GM12892 (cell line): ENCODE results near the gene RRM2. TPM values are rescaled to one million over a fixed set of nuclear protein-coding genes. Genes with fewer than 3 reads are reported as not detected.

Experiments
- DNase-seq: peaks from one replicate; pipeline ENCODE4 v3.0.0; 2011; ENCODE audit not compliant: insufficient read length
- FAIRE-seq: peaks from 2 replicates; lab custom pipeline; 2011; peaks lifted over from hg19 to GRCh38; lab: Jason Lieb, UNC
- POLR2A ChIP-seq: IDR thresholded peaks from 2 replicates; pipeline ENCODE4 v1.6.1; 2011; ENCODE audit warnings: low read depth, low read length, control low read depth
- POLR2AphosphoS5 ChIP-seq: IDR thresholded peaks from 2 replicates; pipeline ENCODE4 v1.6.1; 2011; ENCODE audit warnings: low read depth, low read length, control low read depth
- TAF1 ChIP-seq: IDR thresholded peaks from 2 replicates; pipeline ENCODE4 v1.6.1; 2011; ENCODE audit warnings: low read depth, mild to moderate bottlenecking, control low read depth, low read length, borderline replicate concordance
- polyA plus RNA-seq: library from polyadenylated mRNA; unstranded; fragments of >200 nt; gene quantifications from one replicate; pipeline ENCODE4 v1.2.1, GENCODE V29; 2012; ENCODE audit warnings: missing spikeins, inconsistent platforms; ENCODE audit not compliant: missing spikeins

Gene RRM2
- polyA plus RNA-seq, result 122 TPM

DNA sequence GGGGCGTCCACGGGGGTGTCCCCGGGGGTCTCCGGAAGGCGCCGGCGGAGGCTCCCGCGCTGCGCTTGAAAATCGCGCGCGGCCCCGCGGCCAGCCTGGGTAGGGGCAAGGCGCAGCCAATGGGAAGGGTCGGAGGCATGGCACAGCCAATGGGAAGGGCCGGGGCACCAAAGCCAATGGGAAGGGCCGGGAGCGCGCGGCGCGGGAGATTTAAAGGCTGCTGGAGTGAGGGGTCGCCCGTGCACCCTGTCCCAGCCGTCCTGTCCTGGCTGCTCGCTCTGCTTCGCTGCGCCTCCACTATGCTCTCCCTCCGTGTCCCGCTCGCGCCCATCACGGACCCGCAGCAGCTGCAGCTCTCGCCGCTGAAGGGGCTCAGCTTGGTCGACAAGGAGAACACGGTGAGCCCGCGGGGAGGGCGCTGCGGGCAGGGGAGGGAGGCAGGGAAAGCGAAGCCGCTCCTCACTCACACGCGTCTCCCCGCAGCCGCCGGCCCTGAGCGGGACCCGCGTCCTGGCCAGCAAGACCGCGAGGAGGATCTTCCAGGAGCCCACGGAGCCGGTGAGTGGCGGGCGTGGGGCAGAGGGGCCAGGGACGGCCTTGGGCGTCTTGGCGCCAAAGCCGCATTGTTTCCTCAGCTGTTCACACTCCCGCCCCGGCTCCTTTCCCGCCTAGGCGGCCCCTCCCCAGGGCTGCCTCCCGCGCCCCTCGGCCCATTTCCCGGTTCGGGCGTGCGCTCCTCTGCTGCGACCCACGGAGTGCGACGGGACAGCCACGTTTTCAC lies at the start of gene RRM2:
Gene RRM2, plus strand, starts transcription at position 240 of the 781 bp plus-strand sequence. Its CDS starts 60 bp downstream, at position 300.
- DNase-seq (peak; percentile 92), FAIRE-seq (peak; percentile 30)
- TF ChIP-seq POLR2AphosphoS5, result peak; percentile 95
- peak; percentile 98 for TF ChIP-seq POLR2A
- peak; percentile 74 for TF ChIP-seq TAF1

DNA sequence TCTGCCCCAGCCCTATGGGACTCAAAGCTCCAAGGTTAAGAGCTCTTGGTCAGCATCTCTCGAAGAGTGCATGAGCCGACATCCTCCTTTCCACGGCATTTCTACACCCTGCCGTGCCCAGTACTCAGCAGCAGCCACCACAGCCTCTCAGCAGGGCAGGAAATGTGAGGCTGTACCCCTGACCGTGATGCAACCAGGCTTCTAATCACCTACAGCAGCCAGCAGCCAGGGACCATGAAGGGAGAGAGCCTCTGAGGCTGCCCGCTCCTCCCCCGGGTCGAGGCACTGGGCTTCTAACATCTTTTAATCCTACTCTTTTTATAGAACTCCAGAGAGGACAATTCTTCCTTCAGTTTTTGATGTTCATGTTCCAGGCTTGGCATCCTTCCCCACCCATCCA lies 48.8 kb upstream of the RRM2 start:
- FAIRE-seq, result peak; percentile 48
- DNase-seq, result no peak
- TF ChIP-seq POLR2A (no peak), POLR2AphosphoS5 (no peak), TAF1 (no peak)

- DNase-seq, result no peak
- TF ChIP-seq POLR2A (no peak), POLR2AphosphoS5 (no peak), TAF1 (no peak)
- FAIRE-seq, result no peak
These were observed 47.4 kb upstream of the RRM2 start for GRCh38 chr2:10075101-10075500.

DNA sequence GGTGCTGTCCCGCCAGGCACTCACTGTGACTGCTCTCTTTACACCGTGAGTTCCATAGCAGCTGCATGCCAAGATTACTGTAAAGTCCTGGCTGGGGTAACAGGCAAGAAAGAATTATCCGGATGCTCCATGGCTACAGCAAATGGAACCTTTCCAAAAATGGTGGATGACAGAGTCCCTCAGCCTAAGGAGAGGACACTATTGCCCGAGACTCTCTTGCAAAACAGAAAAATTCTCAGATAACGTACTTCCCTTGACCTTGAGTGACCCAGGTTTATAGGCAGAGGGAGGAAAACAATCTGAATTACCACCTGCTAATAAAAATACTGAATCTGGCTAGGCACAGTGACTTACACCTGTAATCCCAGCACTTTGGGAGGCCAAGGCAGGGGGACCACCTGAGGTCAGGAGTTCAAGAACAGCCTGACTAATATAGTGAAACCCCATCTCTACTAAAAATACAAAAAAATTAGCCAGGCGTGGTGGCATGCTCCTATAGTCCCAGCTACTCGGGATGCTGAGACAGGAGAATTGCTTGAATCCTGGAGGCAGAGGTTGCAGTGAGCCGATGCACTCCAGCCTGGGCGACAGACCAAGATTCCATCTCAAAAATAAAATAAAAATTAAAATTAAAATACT lies 46.8 kb upstream of the RRM2 start:
- DNase-seq (no peak), FAIRE-seq (peak; percentile 80)
- no peak for TF ChIP-seq POLR2AphosphoS5
- TF ChIP-seq POLR2A, result no peak
- no peak for TF ChIP-seq TAF1

GRCh38 chr2:10076511-10076910 lies 46.0 kb upstream of the RRM2 start:
- FAIRE-seq (no peak), DNase-seq (no peak)
- TF ChIP-seq POLR2AphosphoS5 (no peak), POLR2A (no peak), TAF1 (no peak)

DNA sequence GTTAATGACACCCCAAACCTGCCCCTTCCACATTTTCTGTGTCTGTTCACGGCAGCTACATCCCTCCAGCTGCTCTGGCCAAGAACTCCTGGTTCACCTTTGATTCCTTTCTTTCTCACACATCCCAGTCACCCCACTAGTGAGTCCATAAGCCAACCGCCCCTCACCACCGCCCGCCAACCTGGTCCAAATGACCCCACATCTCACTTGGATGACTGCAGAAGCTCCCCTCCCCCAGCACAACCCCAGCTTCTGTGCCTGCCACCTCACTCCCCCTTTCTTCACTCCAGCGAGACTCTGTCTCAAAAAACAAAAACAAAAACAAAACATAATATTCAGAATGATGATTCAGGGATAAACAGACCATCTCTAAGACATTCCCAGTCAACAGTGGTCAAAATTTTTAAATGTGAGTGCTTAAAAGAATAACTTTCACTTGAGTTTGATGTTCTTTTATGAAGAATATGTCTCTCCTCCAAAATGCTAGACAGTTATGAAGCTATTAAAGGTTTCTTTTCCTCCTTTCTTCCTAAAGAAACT lies 45.5 kb upstream of the RRM2 start:
- FAIRE-seq, result no peak
- no peak for TF ChIP-seq POLR2AphosphoS5
- no peak for TF ChIP-seq TAF1
- no peak for TF ChIP-seq POLR2A

DNA sequence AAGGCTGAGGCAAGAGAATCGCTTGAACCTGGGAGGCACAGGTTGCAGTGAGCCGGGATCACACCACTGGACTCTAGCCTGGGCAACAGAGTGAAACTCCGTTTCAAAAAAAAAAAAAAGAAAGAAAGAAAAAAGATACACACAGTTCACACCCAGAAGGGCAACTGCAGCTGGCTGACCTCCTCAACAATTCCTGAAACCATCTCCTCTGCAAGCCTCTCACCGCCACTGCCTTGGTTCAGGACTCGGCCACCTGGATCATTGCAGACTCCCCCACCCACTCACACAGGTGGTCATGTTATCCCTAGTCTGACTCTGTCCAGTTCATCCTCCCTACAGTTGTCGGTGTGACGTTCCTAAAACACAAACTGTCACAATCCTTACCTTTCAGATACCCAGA lies 44.5 kb upstream of the RRM2 start:
- FAIRE-seq, result no peak
- TF ChIP-seq POLR2A, result no peak
- TF ChIP-seq TAF1, result no peak
- TF ChIP-seq POLR2AphosphoS5, result no peak

More for the DNA sequence above, 45.5 kb upstream of the RRM2 start:
- DNase-seq, result no peak

DNA sequence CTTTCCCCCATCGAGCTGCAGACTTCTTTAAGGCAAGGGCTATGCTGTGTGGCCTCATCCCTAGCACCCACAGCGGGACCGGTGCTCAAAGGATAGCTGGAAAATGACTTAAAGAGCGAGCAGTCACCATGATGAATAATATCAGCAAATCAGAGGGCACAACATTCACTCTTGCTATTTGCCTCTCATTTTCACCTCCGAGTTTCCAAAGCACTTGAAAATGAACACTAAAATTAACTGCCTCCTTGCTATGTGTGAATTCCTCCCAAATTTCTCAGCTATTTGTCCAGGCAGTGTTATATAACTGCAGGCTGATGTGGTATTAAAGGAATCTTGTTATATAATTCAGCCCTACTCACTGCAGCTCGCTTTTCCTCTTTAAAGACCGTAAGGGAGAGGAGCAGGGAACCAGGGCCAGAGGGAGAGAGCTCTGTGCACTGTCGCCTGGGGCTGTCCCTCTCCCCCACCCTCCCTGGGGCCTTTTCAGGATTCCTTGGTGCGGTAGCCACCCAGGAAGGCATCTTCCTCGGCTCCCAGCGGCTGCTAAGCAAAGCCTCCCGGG lies 43.8 kb upstream of the RRM2 start:
- DNase-seq (no peak), FAIRE-seq (no peak)

More for the DNA sequence above, 44.5 kb upstream of the RRM2 start:
- no peak for DNase-seq

DNA sequence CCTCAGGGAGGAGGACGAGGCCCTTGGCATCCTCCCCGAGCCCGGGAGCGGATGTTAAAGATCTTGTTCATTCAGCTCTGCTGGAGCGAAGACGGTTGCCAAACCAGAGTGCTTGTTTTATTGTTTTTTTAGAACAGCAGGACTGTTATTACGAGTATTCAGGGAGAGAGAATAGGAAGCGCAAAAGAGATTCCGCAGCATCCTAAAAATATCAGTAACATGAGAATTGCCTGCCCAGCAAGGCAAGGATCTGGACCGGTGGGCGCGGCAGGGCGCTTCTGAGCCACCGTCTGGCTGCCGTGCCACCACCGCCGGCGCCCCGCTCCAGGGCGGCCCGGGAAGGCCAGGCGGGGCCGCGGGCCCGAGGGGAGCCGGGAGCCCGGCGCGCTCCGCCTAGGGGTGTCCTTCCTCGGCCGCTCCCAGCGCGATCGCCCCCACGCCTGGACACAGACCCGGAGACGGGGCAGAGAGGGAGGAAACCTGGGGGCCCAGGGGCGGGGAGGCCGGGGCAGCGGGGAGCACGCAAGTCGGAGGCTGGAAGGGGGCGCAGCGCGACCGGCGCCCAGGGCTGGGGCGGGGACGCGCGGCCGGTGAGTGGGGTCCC lies 43.2 kb upstream of the RRM2 start:
- FAIRE-seq (peak; percentile 70), DNase-seq (no peak)
- TF ChIP-seq TAF1 (no peak), POLR2A (no peak), POLR2AphosphoS5 (no peak)

More for the DNA sequence above, 43.8 kb upstream of the RRM2 start:
- no peak for TF ChIP-seq POLR2AphosphoS5
- no peak for TF ChIP-seq POLR2A
- no peak for TF ChIP-seq TAF1

DNA sequence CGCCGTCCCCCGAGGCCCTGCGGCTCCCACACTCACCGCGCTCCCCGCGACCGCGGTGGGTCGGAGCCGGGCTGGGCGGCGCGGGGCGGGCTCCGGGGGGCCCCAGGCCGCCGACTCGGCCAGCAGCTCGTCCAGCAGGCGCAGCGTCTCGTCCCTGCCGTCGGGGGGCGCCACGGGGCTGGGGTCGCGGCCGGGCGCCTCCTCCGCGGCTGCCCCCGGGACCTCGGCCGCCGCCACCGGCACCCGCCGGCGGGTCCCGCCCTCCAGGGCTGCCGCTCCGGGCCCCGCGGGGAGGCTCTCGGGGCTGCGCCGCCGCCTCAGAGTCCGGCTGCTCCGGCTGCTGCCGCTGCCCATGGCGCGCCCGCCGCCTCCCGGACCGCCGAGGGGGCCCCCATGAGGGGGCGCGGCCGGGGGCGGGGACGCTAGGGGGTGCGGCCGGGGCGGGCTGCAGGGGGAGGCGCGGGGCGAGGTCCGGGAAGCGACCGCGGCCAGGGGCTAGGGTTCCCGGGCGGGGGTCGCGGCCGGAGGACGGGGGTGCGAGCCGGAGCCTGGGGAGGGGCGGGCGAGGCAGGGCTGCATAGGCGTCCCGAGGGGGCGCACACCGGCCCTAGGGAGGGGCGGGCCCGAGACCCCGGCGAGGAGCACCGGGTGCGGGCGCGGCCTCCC lies 42.5 kb upstream of the RRM2 start, which contains the start of gene CYS1:
Gene CYS1, minus strand, starts transcription at position 542 of the 666 bp plus-strand sequence. Its CDS starts 188 bp downstream, at position 354.
- no peak for TF ChIP-seq TAF1
- TF ChIP-seq POLR2AphosphoS5, result no peak
- TF ChIP-seq POLR2A, result no peak
- DNase-seq (no peak), FAIRE-seq (no peak)
